Sigmoid colon (tissue), 7 donors: Measurements from ENCODE around the gene CCNG2. TPM values are rescaled to one million over a fixed set of nuclear protein-coding genes. Genes with fewer than 3 reads are reported as not detected.

Experiments used
- DNase-seq: peaks from one replicate; pipeline ENCODE4 v3.0.0-alpha.2; 2019
- H3K27ac ChIP-seq, 4 donors: fragments of 200-600 bp; sonication (generic); one replicate each; pipeline ENCODE4 v1.5.1; 2016 to 2019; ENCODE audit warnings: mild to moderate bottlenecking in 1 of 4
- H3K27me3 ChIP-seq, 3 donors: fragments of 200-600 bp; sonication (generic); one replicate each; pipeline ENCODE4 v1.5.1; 2019; ENCODE audit warnings: mild to moderate bottlenecking in 1 of 3
- H3K36me3 ChIP-seq, 4 donors: fragments of 200-600 bp; sonication (generic); one replicate each; pipeline ENCODE4 v1.5.1; 2016 to 2019
- H3K4me1 ChIP-seq, 4 donors: fragments of 200-600 bp; sonication (generic); one replicate each; pipeline ENCODE4 v1.5.1; 2017 to 2019
- H3K4me3 ChIP-seq, 4 donors: fragments of 200-600 bp; sonication (generic); one replicate each; pipeline ENCODE4 v1.5.1; 2017 to 2019; ENCODE audit warnings: mild to moderate bottlenecking in 2 of 4, moderate library complexity in 1 of 4
- H3K9me3 ChIP-seq, 4 donors: fragments of 200-600 bp in 3 of 4; sonication (generic) in 3 of 4; one replicate each; pipeline versions ENCODE4 v1.5.1 to v1.6.1; 2013 to 2019
- CTCF ChIP-seq, 4 experiments: fragments of 450-650 bp in 3 of 4; fragments of 200-600 bp in 1 of 4; IDR thresholded peaks; one replicate each; pipeline ENCODE4 v1.5.1; 2016 to 2019; ENCODE audit warnings: antibody characterized with exemption in 4 of 4, mild to moderate bottlenecking in 3 of 4, moderate library complexity in 2 of 4
- EP300 ChIP-seq, 4 donors: sonication (generic); formaldehyde crosslinking; IDR thresholded peaks; one replicate each; pipeline ENCODE4 v1.6.1; 2017; ENCODE audit warnings: antibody characterized with exemption in 4 of 4
- POLR2A ChIP-seq, 2 donors: fragments of 450-650 bp; IDR thresholded peaks; one replicate each; pipeline ENCODE4 v1.6.1; 2016; ENCODE audit warnings: antibody characterized with exemption in 2 of 2, mild to moderate bottlenecking in 2 of 2, moderate library complexity in 2 of 2
- POLR2AphosphoS5 ChIP-seq, 4 donors: sonication (generic); formaldehyde crosslinking; IDR thresholded peaks; one replicate each; pipeline ENCODE4 v1.6.1; 2017; ENCODE audit warnings: antibody characterized with exemption in 4 of 4
- WGBS, 2 donors: extraction: QIAGEN DNeasy Blood & Tissue Kit; methylation state at CpG; one replicate each; pipeline ENCODE4 v1.1.7; 2013; 5-methylcytosine and 5-hydroxymethylcytosine counted together
- intact Hi-C: fragments of 100-400 bp; cut with DNase I; formaldehyde crosslinking; loops from one replicate; pipeline ENCODE4 v1.15.1; 2023
- polyA plus RNA-seq, 3 donors: library from polyadenylated mRNA; stranded (reverse); fragments of 200-250 nt; gene quantifications; one replicate each; pipeline ENCODE4 v1.2.3, GENCODE V29; 2013
- total RNA-seq, 4 donors: library from RNA; depleted of rRNA; stranded (reverse); fragments of >200 nt; gene quantifications; one replicate each; pipeline ENCODE4 v1.1.0, GENCODE V29; 2016
- donor health status: healthy with polysubstance abuse.
- donor health status: Bipolar disorder and iron deficiency.
- donor health status: healthy.

The CCNG2 gene
- total and polyA plus RNA-seq, 7 donors, result 25.5 to 72.1 (median 27.6) TPM

GRCh38 chr4:77187322-77187721 is 30.3 kb downstream of the CCNG2 start:
- no peaks in the 10 kb centered on the region for H3K27me3 ChIP-seq
- TF ChIP-seq CTCF (IDR thresholded peaks at IDR 0.05), result no peak
- no peak for TF ChIP-seq EP300 (IDR thresholded peaks at IDR 0.05)
- no peak for TF ChIP-seq POLR2A (IDR thresholded peaks at IDR 0.05)
- no peak for TF ChIP-seq POLR2AphosphoS5 (IDR thresholded peaks at IDR 0.05)
- H3K27ac ChIP-seq, result no peak overlapping the region
- peaks cover 0 to 4% (median 0%) of the 10 kb centered on the region in 4 donors for H3K4me1 ChIP-seq
- DNase-seq, result no peak
- intact Hi-C loops, result no loop called here
- no peaks in the 10 kb centered on the region for H3K36me3 ChIP-seq
- H3K4me3 ChIP-seq, result no peak overlapping the region
- 71 to 83% methylated on average over 2 of the region's 2 CpGs for WGBS, 2 donors
- no peaks in the 10 kb centered on the region for H3K9me3 ChIP-seq

GRCh38 chr4:77188498-77189220 is 31.7 kb downstream of the CCNG2 start:
- H3K4me3 ChIP-seq, result no peak overlapping the region
- DNase-seq, result no peak
- no peak overlapping the region for H3K27ac ChIP-seq
- no peak for TF ChIP-seq POLR2A (IDR thresholded peaks at IDR 0.05)
- H3K36me3 ChIP-seq, result no peaks in the 10 kb centered on the region
- no peaks in the 10 kb centered on the region for H3K27me3 ChIP-seq
- no peaks in the 10 kb centered on the region for H3K9me3 ChIP-seq
- WGBS, 2 donors, result 69 to 77% methylated on average over 9 of the region's 9 CpGs
- intact Hi-C loops, result no loop called here
- H3K4me1 ChIP-seq, result peaks cover 0 to 2% (median 0%) of the 10 kb centered on the region in 4 donors

- no peaks in the 10 kb centered on the region for H3K4me1 ChIP-seq
- no peak for DNase-seq
- H3K27me3 ChIP-seq, result no peaks in the 10 kb centered on the region
- H3K4me3 ChIP-seq, result no peak overlapping the region
- no peak for TF ChIP-seq POLR2A (IDR thresholded peaks at IDR 0.05)
- TF ChIP-seq EP300 (IDR thresholded peaks at IDR 0.05), result no peak
- TF ChIP-seq CTCF (IDR thresholded peaks at IDR 0.05), result no peak
- TF ChIP-seq POLR2AphosphoS5 (IDR thresholded peaks at IDR 0.05), result no peak
- H3K9me3 ChIP-seq, result no peaks in the 10 kb centered on the region
- no peak overlapping the region for H3K27ac ChIP-seq
- H3K36me3 ChIP-seq, result no peaks in the 10 kb centered on the region
- intact Hi-C loops, result no loop called here
- WGBS, 2 donors, result 62 to 68% methylated on average over 1 of the region's 1 CpG
Observed at GRCh38 chr4:77189412-77189811, 32.4 kb downstream of the CCNG2 start.

- H3K4me3 ChIP-seq, result no peak overlapping the region
- intact Hi-C loops, result no loop called here
- no peak for TF ChIP-seq POLR2AphosphoS5 (IDR thresholded peaks at IDR 0.05)
- TF ChIP-seq POLR2A (IDR thresholded peaks at IDR 0.05), result no peak
- no peak for TF ChIP-seq CTCF (IDR thresholded peaks at IDR 0.05)
- no peak for TF ChIP-seq EP300 (IDR thresholded peaks at IDR 0.05)
- WGBS, 2 donors, result 95 to 97% methylated on average over 1 of the region's 1 CpG
- H3K9me3 ChIP-seq, result no peaks in the 10 kb centered on the region
- no peak for DNase-seq
- no peaks in the 10 kb centered on the region for H3K4me1 ChIP-seq
- no peaks in the 10 kb centered on the region for H3K27me3 ChIP-seq
- H3K27ac ChIP-seq, result no peak overlapping the region
- H3K36me3 ChIP-seq, result no peaks in the 10 kb centered on the region
Observed at GRCh38 chr4:77190053-77190452, 33.0 kb downstream of the CCNG2 start.

- H3K36me3 ChIP-seq, result no peaks in the 10 kb centered on the region
- intact Hi-C loops, result no loop called here
- WGBS, 2 donors, result 89 to 90% methylated on average over 8 of the region's 8 CpGs
Observed at GRCh38 chr4:77193046-77193445, 36.0 kb downstream of the CCNG2 start.

More at GRCh38 chr4:77193046-77193445, 36.0 kb downstream of the CCNG2 start:
- Histone ChIP-seq H3K4me1 (no peaks in the 10 kb centered on the region), H3K27me3 (no peaks in the 10 kb centered on the region), H3K27ac (no peak overlapping the region), H3K4me3 (no peak overlapping the region), H3K9me3 (no peaks in the 10 kb centered on the region)
- no peak for TF ChIP-seq CTCF (IDR thresholded peaks at IDR 0.05)
- TF ChIP-seq POLR2A (IDR thresholded peaks at IDR 0.05), result no peak
- no peak for TF ChIP-seq POLR2AphosphoS5 (IDR thresholded peaks at IDR 0.05)
- TF ChIP-seq EP300 (IDR thresholded peaks at IDR 0.05), result no peak
- no peak for DNase-seq
